Prostate gland (tissue), 2 donors: ENCODE results near the gene ZP2. TPM values are rescaled to one million over a fixed set of nuclear protein-coding genes. Genes with fewer than 3 reads are reported as not detected.

Experiments used
- DNase-seq: peaks from one replicate; pipeline ENCODE4 v3.0.0-alpha.2; 2019; ENCODE audit warnings: low spot score
- H3K27ac ChIP-seq, 2 donors: fragments of 200-600 bp; sonication (generic); 2 replicates each; pipeline ENCODE4 v1.5.1; 2017 to 2019
- H3K27me3 ChIP-seq: fragments of 200-600 bp; sonication (generic); replicated peaks from 2 replicates; pipeline ENCODE4 v1.5.1; 2019; ENCODE audit not compliant: insufficient read depth
- H3K36me3 ChIP-seq, 2 donors: fragments of 200-600 bp; sonication (generic); 1 replicate in 1 of 2; 2 replicates in 1 of 2; pipeline versions ENCODE4 v1.5.1 to v1.8.1; 2017 to 2019
- H3K4me1 ChIP-seq: fragments of 200-600 bp; sonication (generic); replicated peaks from 2 replicates; pipeline ENCODE4 v1.5.1; 2019
- H3K4me3 ChIP-seq, 2 donors: fragments of 200-600 bp; sonication (generic); 2 replicates each; pipeline ENCODE4 v1.5.1; 2017 to 2019
- H3K9me3 ChIP-seq: fragments of 200-600 bp; sonication (generic); 2 replicates; pipeline ENCODE4 v1.5.1; 2017
- POLR2A ChIP-seq: fragments of 450-650 bp; IDR thresholded peaks from one replicate; pipeline ENCODE4 v1.6.1; 2016; ENCODE audit warnings: antibody characterized with exemption, mild to moderate bottlenecking
- POLR2AphosphoS5 ChIP-seq: sonication (generic); formaldehyde crosslinking; IDR thresholded peaks from one replicate; pipeline ENCODE4 v1.6.1; 2017; ENCODE audit warnings: antibody characterized with exemption
- WGBS: methylation state at CpG from one replicate; pipeline ENCODE4 v1.1.5; 2018; 5-methylcytosine and 5-hydroxymethylcytosine counted together
- intact Hi-C: fragments of 100-400 bp; cut with DNase I; formaldehyde crosslinking; loops from one replicate; pipeline ENCODE4 v1.14.2; 2022
- total RNA-seq, 2 donors: library from RNA; depleted of rRNA; stranded (reverse); fragments of >200 nt; gene quantifications; one replicate each; pipeline ENCODE4 v1.1.0, GENCODE V29; 2016
- TF ChIP-seq, protein P1 (sequence below), 4 experiments: fragments of 200-600 bp in 2 of 4; fragments of 450-650 bp in 2 of 4; sonication (generic) in 2 of 4; IDR thresholded peaks; 1 replicate in 3 of 4; 2 replicates in 1 of 4; pipeline ENCODE4 v1.5.1; 2016 to 2019; ENCODE audit warnings: antibody characterized with exemption in 4 of 4, mild to moderate bottlenecking in 2 of 4, moderate library complexity in 2 of 4

The ZP2 gene
- total RNA-seq, 2 donors from 2014 or later: not detected

DNA sequence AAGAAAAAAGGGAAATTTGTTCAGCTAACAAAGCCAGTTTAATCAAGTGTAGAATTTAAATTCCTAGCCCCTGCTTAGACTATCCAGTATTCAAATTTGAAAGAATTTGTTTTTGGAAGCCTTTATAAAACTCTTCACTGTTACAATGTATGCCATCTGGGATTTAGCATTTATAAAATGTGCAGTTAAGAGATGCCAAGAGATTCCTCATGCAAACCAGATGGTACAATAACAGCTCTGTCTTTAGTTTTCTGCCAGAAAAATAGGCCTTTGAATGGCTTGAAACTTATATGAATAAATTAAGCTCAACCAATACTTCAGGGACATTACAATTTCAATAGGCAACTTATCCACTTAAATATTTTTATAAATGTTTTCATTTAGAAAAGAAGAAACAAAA, 15.4 kb upstream of the ZP2 start:
- Histone ChIP-seq H3K4me1 (peaks cover 6% of the 10 kb centered on the region), H3K36me3 (no peaks in the 10 kb centered on the region), H3K4me3 (no peak overlapping the region), H3K27ac (no peak overlapping the region), H3K9me3 (no peaks in the 10 kb centered on the region), H3K27me3 (no peaks in the 10 kb centered on the region)
- DNase-seq: no peak
- TF ChIP-seq, protein P1, sequence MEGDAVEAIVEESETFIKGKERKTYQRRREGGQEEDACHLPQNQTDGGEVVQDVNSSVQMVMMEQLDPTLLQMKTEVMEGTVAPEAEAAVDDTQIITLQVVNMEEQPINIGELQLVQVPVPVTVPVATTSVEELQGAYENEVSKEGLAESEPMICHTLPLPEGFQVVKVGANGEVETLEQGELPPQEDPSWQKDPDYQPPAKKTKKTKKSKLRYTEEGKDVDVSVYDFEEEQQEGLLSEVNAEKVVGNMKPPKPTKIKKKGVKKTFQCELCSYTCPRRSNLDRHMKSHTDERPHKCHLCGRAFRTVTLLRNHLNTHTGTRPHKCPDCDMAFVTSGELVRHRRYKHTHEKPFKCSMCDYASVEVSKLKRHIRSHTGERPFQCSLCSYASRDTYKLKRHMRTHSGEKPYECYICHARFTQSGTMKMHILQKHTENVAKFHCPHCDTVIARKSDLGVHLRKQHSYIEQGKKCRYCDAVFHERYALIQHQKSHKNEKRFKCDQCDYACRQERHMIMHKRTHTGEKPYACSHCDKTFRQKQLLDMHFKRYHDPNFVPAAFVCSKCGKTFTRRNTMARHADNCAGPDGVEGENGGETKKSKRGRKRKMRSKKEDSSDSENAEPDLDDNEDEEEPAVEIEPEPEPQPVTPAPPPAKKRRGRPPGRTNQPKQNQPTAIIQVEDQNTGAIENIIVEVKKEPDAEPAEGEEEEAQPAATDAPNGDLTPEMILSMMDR (IDR thresholded peaks at IDR 0.05): no peak
- intact Hi-C loops: no loop called here

DNA sequence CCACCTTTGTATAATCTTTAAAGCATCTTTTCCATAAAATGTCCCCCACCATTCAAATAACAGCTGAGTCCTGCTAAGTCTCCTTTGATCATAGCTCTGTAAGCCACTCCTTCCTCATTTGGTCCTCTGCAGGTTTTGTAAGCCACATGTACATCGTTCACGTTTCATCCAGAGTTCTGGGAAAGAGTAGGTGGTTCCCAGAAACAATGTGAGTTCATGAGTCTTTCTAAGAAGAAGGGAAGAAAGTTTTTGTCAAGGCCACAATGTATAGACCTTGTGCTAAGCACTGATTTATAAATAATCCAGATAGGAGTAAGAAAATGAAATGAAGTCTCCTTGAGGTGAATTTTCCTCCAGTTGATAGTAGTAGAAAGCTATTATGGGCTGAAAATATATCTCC, 13.4 kb upstream of the ZP2 start:
- TF ChIP-seq, protein P1 (IDR thresholded peaks at IDR 0.05): no peak
- TF ChIP-seq POLR2AphosphoS5 (no peak), POLR2A (no peak)
- H3K4me1 ChIP-seq: peaks cover 6% of the 10 kb centered on the region
- no peak overlapping the region for H3K4me3 ChIP-seq
- H3K27me3 ChIP-seq: no peaks in the 10 kb centered on the region
- no peak for DNase-seq
- H3K27ac ChIP-seq: no peak overlapping the region
- intact Hi-C loops: no loop called here
- H3K36me3 ChIP-seq: no peaks in the 10 kb centered on the region
- 71% methylated on average over 2 of the region's 2 CpGs for WGBS
- H3K9me3 ChIP-seq: no peaks in the 10 kb centered on the region

GRCh38 chr16:21223787-21224186, 12.4 kb upstream of the ZP2 start:
- H3K4me3 ChIP-seq: no peak overlapping the region
- no peaks in the 10 kb centered on the region for H3K27me3 ChIP-seq
- H3K4me1 ChIP-seq: peaks cover 6% of the 10 kb centered on the region
- H3K36me3 ChIP-seq: no peaks in the 10 kb centered on the region
- no peaks in the 10 kb centered on the region for H3K9me3 ChIP-seq
- H3K27ac ChIP-seq: no peak overlapping the region
- DNase-seq: no peak
- WGBS: 87% methylated on average over 9 of the region's 9 CpGs
- TF ChIP-seq POLR2AphosphoS5 (no peak), POLR2A (no peak)
- TF ChIP-seq, protein P1 (IDR thresholded peaks at IDR 0.05): no peak
- intact Hi-C loops: no loop called here

DNA sequence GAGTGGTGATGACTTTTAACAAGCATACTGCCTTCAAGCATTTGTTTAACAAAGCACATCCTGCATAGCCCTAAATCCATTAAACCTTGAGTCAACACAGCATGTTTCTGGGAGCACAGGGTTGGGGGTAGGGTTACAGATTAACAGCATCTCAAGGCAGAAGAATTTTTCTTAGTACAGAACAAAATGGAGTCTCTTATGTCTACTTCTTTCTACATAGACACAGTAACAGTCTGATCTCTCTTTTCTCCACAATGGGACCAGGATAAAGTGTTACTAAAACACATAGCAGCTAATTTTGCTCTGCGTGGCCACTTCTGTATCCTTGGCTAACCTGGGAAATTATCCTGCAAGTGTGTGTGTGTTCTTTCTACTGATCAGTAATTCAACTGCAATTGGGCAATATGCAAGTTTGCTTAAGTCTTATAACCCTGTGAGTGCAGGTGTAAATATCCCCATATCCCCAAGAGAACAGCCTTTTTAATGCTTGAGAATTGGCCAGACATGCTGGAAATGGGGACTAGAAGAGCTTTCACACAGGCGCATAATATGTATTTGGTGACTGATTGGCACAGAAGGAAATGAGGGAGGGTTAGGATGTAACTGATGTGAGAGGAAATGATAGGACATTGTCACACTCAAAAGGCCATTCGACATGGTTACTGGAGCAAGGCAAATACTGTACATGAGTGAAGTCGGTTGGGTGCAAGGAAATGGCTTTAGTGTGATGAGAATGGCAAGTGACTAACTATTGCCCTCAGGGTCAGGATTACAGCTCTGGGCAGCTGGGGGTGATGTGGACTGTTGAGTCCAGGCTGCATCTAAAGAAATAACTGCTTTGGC, 11.3 kb upstream of the ZP2 start:
- Histone ChIP-seq H3K4me1 (peaks cover 6% of the 10 kb centered on the region), H3K9me3 (no peaks in the 10 kb centered on the region), H3K4me3 (no peak overlapping the region), H3K27ac (peak overlapping the region; percentile 23 to 56), H3K36me3 (no peaks in the 10 kb centered on the region), H3K27me3 (no peaks in the 10 kb centered on the region)
- no peak for DNase-seq
- intact Hi-C loops: no loop called here
- 58% methylated on average over 4 of the region's 4 CpGs for WGBS
- TF ChIP-seq POLR2A: no peak
- TF ChIP-seq POLR2AphosphoS5: peak; percentile 59
- TF ChIP-seq, protein P1 (IDR thresholded peaks at IDR 0.05): no peak

DNA sequence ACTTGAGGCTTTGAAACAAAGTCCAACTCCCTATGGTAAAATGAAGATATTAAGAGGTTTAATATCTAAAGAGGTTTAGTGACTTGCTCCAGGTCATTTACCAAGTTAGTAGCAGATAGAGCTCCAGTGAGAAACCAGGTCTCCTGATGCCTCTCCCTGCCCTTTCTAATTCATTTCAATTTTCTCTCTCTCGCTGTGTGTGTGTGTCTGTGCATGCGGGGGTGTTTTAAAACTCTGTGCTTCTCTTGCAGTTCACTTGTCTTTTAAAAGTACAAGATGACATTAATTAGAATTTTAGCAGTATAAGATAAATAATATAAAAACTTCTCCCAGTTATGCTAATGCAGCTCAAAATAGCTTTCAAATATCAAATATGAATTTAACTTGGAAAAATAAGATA, 8.2 kb upstream of the ZP2 start:
- no peaks in the 10 kb centered on the region for H3K9me3 ChIP-seq
- peaks cover 6% of the 10 kb centered on the region for H3K4me1 ChIP-seq
- no peaks in the 10 kb centered on the region for H3K27me3 ChIP-seq
- H3K36me3 ChIP-seq: no peaks in the 10 kb centered on the region
- no peak for DNase-seq
- TF ChIP-seq, protein P1 (IDR thresholded peaks at IDR 0.05): no peak
- TF ChIP-seq POLR2AphosphoS5: no peak
- TF ChIP-seq POLR2A: no peak
- WGBS: 87% methylated on average over 2 of the region's 2 CpGs
- H3K4me3 ChIP-seq: no peak overlapping the region
- H3K27ac ChIP-seq: no peak overlapping the region
- intact Hi-C loops: no loop called here
